K562 (cell line): ENCODE results near the gene ADAMTS2. TPM values are rescaled to one million over a fixed set of nuclear protein-coding genes. Genes with fewer than 3 reads are reported as not detected.

Source experiments
- ATAC-seq: fragments of 200-7000 bp; cut with Tn5 transposase; 3 replicates; pipeline ENCODE4 v1.9.1; 2020; ENCODE audit warnings: moderate library complexity
- BruUV-seq: library from RNA; stranded (reverse); fragments of 400-500 nt; replicated peaks from 2 replicates; lab custom pipeline; 2021; lab: Mats Ljungman, UMichigan
- CTCF ChIA-PET: fragments of 300-600 bp; formaldehyde crosslinking; extraction: SDS; loops from one replicate; lab custom pipeline; 2021; ENCODE audit warnings: low intra/inter-chr PET ratio; lab: Yijun Ruan, JAX
- POLR2A ChIA-PET: fragments of 300-600, 350-650 bp; sonication (Branson Sonifier 250); formaldehyde crosslinking; extraction: SDS; loops from one replicate; lab custom pipeline; 2021; ENCODE audit warnings: antibody characterized with exemption, inconsistent platforms; lab: Yijun Ruan, JAX
- DNase-seq, 4 experiments: peaks; one replicate each; pipeline versions ENCODE4 v3.0.0 to v3.0.0-alpha.2; 2011 to 2018; ENCODE audit warnings: low spot score in 3 of 4, mixed read lengths in 3 of 4; ENCODE audit errors: extremely low read depth in 1 of 4
- FAIRE-seq: peaks from 2 replicates; lab custom pipeline; 2011; peaks lifted over from hg19 to GRCh38; lab: Jason Lieb, UNC
- H2AFZ ChIP-seq: 2 replicates; pipeline ENCODE4 v1.6.0; 2011; ENCODE audit warnings: low read depth, low read length, control low read depth, inconsistent platforms
- H3K27ac ChIP-seq: fragments of 200-600 bp; 3 replicates; pipeline ENCODE4 v1.8.0; 2011; ENCODE audit warnings: low read depth, mild to moderate bottlenecking, control low read depth, inconsistent platforms, low read length, moderate library complexity, mixed read lengths; ENCODE audit errors: extremely low read depth
- H3K27me3 ChIP-seq, 2 experiments: fragments of 300-600 bp in 1 of 2; 2 replicates in 1 of 2; 3 replicates in 1 of 2; pipeline versions ENCODE4 v1.6.0 to v1.8.0; 2011; ENCODE audit warnings: inconsistent platforms in 2 of 2, low read length in 2 of 2, mild to moderate bottlenecking in 1 of 2, mixed read lengths in 1 of 2, moderate library complexity in 1 of 2; ENCODE audit not compliant: control insufficient read depth in 2 of 2, insufficient read depth in 2 of 2
- H3K36me3 ChIP-seq: fragments of 300-600 bp; 3 replicates; pipeline ENCODE4 v1.8.0; 2011; ENCODE audit warnings: mild to moderate bottlenecking, low read length, inconsistent platforms; ENCODE audit not compliant: control insufficient read depth, insufficient read depth
- H3K4me1 ChIP-seq, 2 experiments: fragments of 200-600 bp in 1 of 2; replicated peaks in 1 of 2; 2 replicates in 1 of 2; 3 replicates in 1 of 2; pipeline versions ENCODE4 v1.5.1 to v1.8.0; 2011; ENCODE audit warnings: inconsistent platforms in 2 of 2, low read length in 2 of 2, mild to moderate bottlenecking in 1 of 2, mixed read lengths in 1 of 2, moderate library complexity in 1 of 2; ENCODE audit not compliant: control insufficient read depth in 2 of 2, insufficient read depth in 2 of 2
- H3K4me2 ChIP-seq: 2 replicates; pipeline ENCODE4 v1.6.1; 2011; ENCODE audit warnings: low read length, control low read depth, inconsistent platforms, mixed read lengths; ENCODE audit not compliant: insufficient read depth
- H3K4me3 ChIP-seq: fragments of 200-600 bp; sonication (generic), shearing (Covaris generic); 2 replicates; pipeline ENCODE4 v1.5.1; 2016; ENCODE audit warnings: control low read depth, inconsistent platforms
- H3K79me2 ChIP-seq: fragments of 200-600 bp; 3 replicates; pipeline ENCODE4 v1.8.0; 2011; ENCODE audit warnings: low read length, inconsistent platforms; ENCODE audit not compliant: control insufficient read depth, insufficient read depth
- H3K9ac ChIP-seq, 2 experiments: 2 replicates each; pipeline versions ENCODE4 v1.6.0 to v1.6.1; 2011; ENCODE audit warnings: low read depth in 2 of 2, low read length in 2 of 2, control low read depth in 1 of 2, inconsistent platforms in 1 of 2, mild to moderate bottlenecking in 1 of 2, mixed read lengths in 1 of 2; ENCODE audit not compliant: insufficient read depth in 1 of 2
- H3K9me1 ChIP-seq: one replicate; pipeline ENCODE4 v1.6.0; 2011; ENCODE audit warnings: inconsistent platforms, mild to moderate bottlenecking, low read length, moderate library complexity; ENCODE audit not compliant: control insufficient read depth, insufficient read depth
- H3K9me3 ChIP-seq: replicated peaks from 2 replicates; pipeline ENCODE4 v1.5.1; 2011; ENCODE audit warnings: low read depth, low read length, inconsistent platforms; ENCODE audit not compliant: control insufficient read depth, insufficient read depth
- H4K20me1 ChIP-seq: replicated peaks from 2 replicates; pipeline ENCODE4 v1.6.1; 2011; ENCODE audit warnings: low read length, inconsistent platforms, mixed read lengths; ENCODE audit not compliant: control insufficient read depth, insufficient read depth
- CEBPZ ChIP-seq: fragments of 150-350 bp; IDR thresholded peaks from 2 replicates; pipeline ENCODE4 v1.6.1; 2014; ENCODE audit warnings: low read depth, mild to moderate bottlenecking, low read length, borderline replicate concordance
- CHCHD3 ChIP-seq: fragments of 250-450 bp; sonication (Bioruptor Pico); IDR thresholded peaks from 2 replicates; pipeline ENCODE4 v2.1.2; 2022; ENCODE audit warnings: mild to moderate bottlenecking
- DMBX1 ChIP-seq: fragments of 250-450 bp; sonication (Bioruptor Pico); IDR thresholded peaks from 2 replicates; pipeline ENCODE4 v1.8.0; 2022; ENCODE audit warnings: inconsistent platforms, mild to moderate bottlenecking, moderate library complexity, borderline replicate concordance
- HNRNPH1 ChIP-seq: fragments of 200-400 bp; formaldehyde crosslinking; optimal IDR thresholded peaks from 2 replicates; pipeline ENCODE3; 2017; ENCODE audit warnings: low read depth, mild to moderate bottlenecking, low read length, moderate library complexity
- KAT7 ChIP-seq: sonication (generic); formaldehyde crosslinking; IDR thresholded peaks from 2 replicates; pipeline ENCODE4 v1.8.0; 2022; ENCODE audit warnings: missing genetic modification reagents, mild to moderate bottlenecking, borderline replicate concordance
- NFE2L1 ChIP-seq: fragments of 450-650 bp; IDR thresholded peaks from 2 replicates; pipeline ENCODE4 v1.6.1; 2016; ENCODE audit warnings: missing genetic modification characterization, low read depth, mild to moderate bottlenecking, missing compliant biosample characterization, moderate library complexity, borderline replicate concordance
- NFYB ChIP-seq: IDR thresholded peaks from 2 replicates; pipeline ENCODE4 v1.6.1; 2011; ENCODE audit warnings: mild to moderate bottlenecking, moderate library complexity; ENCODE audit not compliant: insufficient read length; ENCODE audit errors: extremely low read depth
- SMARCE1 ChIP-seq: fragments of 450-650 bp; IDR thresholded peaks from 2 replicates; pipeline ENCODE4 v1.7.1; 2016; ENCODE audit warnings: mild to moderate bottlenecking
- SRSF1 ChIP-seq: fragments of 200-400 bp; formaldehyde crosslinking; IDR thresholded peaks from 2 replicates; pipeline ENCODE4 v1.6.1; 2017; ENCODE audit warnings: mild to moderate bottlenecking, low read depth, low read length, moderate library complexity
- TSC22D4 ChIP-seq: fragments of 450-650 bp; IDR thresholded peaks from 2 replicates; pipeline ENCODE4 v1.6.1; 2016; ENCODE audit warnings: missing genetic modification characterization, missing biosample characterization, control low read depth
- ZKSCAN1 ChIP-seq: fragments of 150-350 bp; IDR thresholded peaks from 2 replicates; pipeline ENCODE4 v1.6.1; 2016; ENCODE audit warnings: low read depth, low read length
- ZNF324 ChIP-seq: fragments of 250-450 bp; sonication (Bioruptor Pico); IDR thresholded peaks from 2 replicates; pipeline ENCODE4 v1.4.0; 2020; ENCODE audit warnings: mild to moderate bottlenecking
- ZNF436 ChIP-seq: fragments of 250-450, 450-650 bp; sonication (Bioruptor Pico); formaldehyde crosslinking; IDR thresholded peaks from 2 replicates; pipeline ENCODE4 v1.7.0; 2020; ENCODE audit warnings: mild to moderate bottlenecking
- ZZZ3 ChIP-seq: fragments of 450-650 bp; IDR thresholded peaks from 2 replicates; pipeline ENCODE4 v1.6.1; 2016; ENCODE audit warnings: antibody characterized with exemption, mild to moderate bottlenecking, moderate library complexity
- WGBS: fragments of 100-300 bp; shearing (Covaris generic); methylation state at CpG from one replicate; pipeline ENCODE4 v1.1.6; 2016; ENCODE audit warnings: low coverage, mixed read lengths; ENCODE audit not compliant: insufficient coverage; ENCODE audit errors: missing lambda C conversion rate; 5-methylcytosine and 5-hydroxymethylcytosine counted together
- in situ Hi-C: fragments of 300-500 bp; cut with MboI; formaldehyde crosslinking; loops from 4 replicates; pipeline ENCODE4 v1.15.0; 2018; ENCODE audit warnings: inconsistent platforms, mixed read lengths
- intact Hi-C: fragments of 100-400 bp; cut with micrococcal nuclease; formaldehyde crosslinking; loops from 2 replicates; pipeline ENCODE4 v1.14.2; 2022
- polyA plus RNA-seq, 8 experiments: library from polyadenylated mRNA; depleted of rRNA in 4 of 8; stranded (reverse) in 5 of 8; unstranded in 3 of 8; fragments of >200 nt; fragmentation: Nextera tagmentation in 2 of 8; fragmentation: Illumina TruSeq in 1 of 8; extraction: Ambion mirVana in 2 of 8; extraction: Trizol in 1 of 8; gene quantifications; 2 replicates each; pipeline versions ENCODE4 v1.2.1 to v1.2.3, GENCODE V29; 2011 to 2014; ENCODE audit warnings: inconsistent platforms in 1 of 8, missing spikeins in 1 of 8
- total RNA-seq, 7 experiments: library from RNA; depleted of rRNA in 6 of 7; stranded (reverse); fragments of >200 nt in 6 of 7; fragmentation: Illumina TruSeq in 2 of 7; extraction: Trizol in 2 of 7; gene quantifications; 2 replicates each; pipeline versions ENCODE4 v1.2.1 to v1.2.3, GENCODE V29; 2011 to 2021; ENCODE audit warnings: low replicate concordance in 1 of 7
- TF ChIP-seq, protein P1 (sequence below): fragments of 450-650 bp; formaldehyde crosslinking; IDR thresholded peaks from 2 replicates; pipeline ENCODE4 v1.4.0; 2020; ENCODE audit warnings: mild to moderate bottlenecking
- TF ChIP-seq, protein P2 (sequence below): IDR thresholded peaks from 3 replicates; pipeline ENCODE4 v1.6.1; 2011; ENCODE audit warnings: borderline replicate concordance, mild to moderate bottlenecking, moderate library complexity; ENCODE audit not compliant: insufficient read length; ENCODE audit errors: extremely low read depth

ADAMTS2 gene
- total and polyA plus RNA-seq, 9 of the 15 experiments (the other 6 are each of a cell fraction or from before 2014, with no cell fraction given): not detected

- ATAC-seq (no peak), DNase-seq (no peak), FAIRE-seq (no peak)
- no peak overlapping the region for H2AFZ ChIP-seq
- 11% methylated on average over 3 of the region's 3 CpGs for WGBS
- H3K79me2 ChIP-seq: no peaks in the 10 kb centered on the region
- ChIA-PET POLR2A (interaction anchor here (0.6 to 0.7 kb wide), 2 partner anchors 48 to 248 kb away, joined by 3 to 4 read pairs; no protein-coding TSS in a partner anchor), CTCF (no interaction called here)
- H3K9ac ChIP-seq: no peak overlapping the region
- H3K27ac ChIP-seq: no peak overlapping the region
- no peaks in the 10 kb centered on the region for H3K9me1 ChIP-seq
- no peak overlapping the region for H3K4me3 ChIP-seq
- no peaks in the 10 kb centered on the region for H3K9me3 ChIP-seq
- H3K4me2 ChIP-seq: no peak overlapping the region
- H3K27me3 ChIP-seq: peaks cover 14 to 75% of the 10 kb centered on the region in 2 experiments; a peak in 4 of 5 replicates
- intact Hi-C loops: no loop called here
- in situ Hi-C loops: no loop called here
- no peaks in the 10 kb centered on the region for H3K36me3 ChIP-seq
- no TSS peak for BruUV-seq
- H3K4me1 ChIP-seq: no peaks in the 10 kb centered on the region; a peak in 1 of 5 replicates
- 0 out of 2 replicates have a peak, but pooled peaks cover 3% of the 10 kb centered on the region for H4K20me1 ChIP-seq
- TF ChIP-seq SMARCE1 (no peak), NFE2L1 (tag) (no peak), SRSF1 (no peak), NFYB (no peak), ZZZ3 (no peak), ZNF436 (no peak), ZNF324 (CRISPR knock-in tag) (no peak), CHCHD3 (CRISPR knock-in tag) (no peak), KAT7 (no peak), DMBX1 (CRISPR knock-in tag) (no peak), ZKSCAN1 (no peak), HNRNPH1 (no peak), CEBPZ (no peak), TSC22D4 (tag) (no peak)
- TF ChIP-seq, protein P1, sequence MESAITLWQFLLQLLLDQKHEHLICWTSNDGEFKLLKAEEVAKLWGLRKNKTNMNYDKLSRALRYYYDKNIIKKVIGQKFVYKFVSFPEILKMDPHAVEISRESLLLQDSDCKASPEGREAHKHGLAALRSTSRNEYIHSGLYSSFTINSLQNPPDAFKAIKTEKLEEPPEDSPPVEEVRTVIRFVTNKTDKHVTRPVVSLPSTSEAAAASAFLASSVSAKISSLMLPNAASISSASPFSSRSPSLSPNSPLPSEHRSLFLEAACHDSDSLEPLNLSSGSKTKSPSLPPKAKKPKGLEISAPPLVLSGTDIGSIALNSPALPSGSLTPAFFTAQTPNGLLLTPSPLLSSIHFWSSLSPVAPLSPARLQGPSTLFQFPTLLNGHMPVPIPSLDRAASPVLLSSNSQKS (CRISPR knock-in tag): no peak
- TF ChIP-seq, protein P2, sequence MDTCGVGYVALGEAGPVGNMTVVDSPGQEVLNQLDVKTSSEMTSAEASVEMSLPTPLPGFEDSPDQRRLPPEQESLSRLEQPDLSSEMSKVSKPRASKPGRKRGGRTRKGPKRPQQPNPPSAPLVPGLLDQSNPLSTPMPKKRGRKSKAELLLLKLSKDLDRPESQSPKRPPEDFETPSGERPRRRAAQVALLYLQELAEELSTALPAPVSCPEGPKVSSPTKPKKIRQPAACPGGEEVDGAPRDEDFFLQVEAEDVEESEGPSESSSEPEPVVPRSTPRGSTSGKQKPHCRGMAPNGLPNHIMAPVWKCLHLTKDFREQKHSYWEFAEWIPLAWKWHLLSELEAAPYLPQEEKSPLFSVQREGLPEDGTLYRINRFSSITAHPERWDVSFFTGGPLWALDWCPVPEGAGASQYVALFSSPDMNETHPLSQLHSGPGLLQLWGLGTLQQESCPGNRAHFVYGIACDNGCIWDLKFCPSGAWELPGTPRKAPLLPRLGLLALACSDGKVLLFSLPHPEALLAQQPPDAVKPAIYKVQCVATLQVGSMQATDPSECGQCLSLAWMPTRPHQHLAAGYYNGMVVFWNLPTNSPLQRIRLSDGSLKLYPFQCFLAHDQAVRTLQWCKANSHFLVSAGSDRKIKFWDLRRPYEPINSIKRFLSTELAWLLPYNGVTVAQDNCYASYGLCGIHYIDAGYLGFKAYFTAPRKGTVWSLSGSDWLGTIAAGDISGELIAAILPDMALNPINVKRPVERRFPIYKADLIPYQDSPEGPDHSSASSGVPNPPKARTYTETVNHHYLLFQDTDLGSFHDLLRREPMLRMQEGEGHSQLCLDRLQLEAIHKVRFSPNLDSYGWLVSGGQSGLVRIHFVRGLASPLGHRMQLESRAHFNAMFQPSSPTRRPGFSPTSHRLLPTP: no peak
Observed at GRCh38 chr5:179375236-179375685, 30.0 kb upstream of the ADAMTS2 start.
